ENCODE data around the gene CGREF1. TPM values are rescaled to one million over a fixed set of nuclear protein-coding genes. Genes with fewer than 3 reads are reported as not detected.

Gene CGREF1
- total RNA-seq, 1 experiment from 2014 or later: 12.9 TPM

- Mint-ChIP-seq H3K4me3 (ENCODE audit: unreplicated experiment) (peak overlapping the region; percentile 92), H3K27me3 (ENCODE audit: insufficient read depth, unreplicated experiment) (peaks cover 1% of the 10 kb centered on the region), H3K27ac (ENCODE audit: low read depth, unreplicated experiment) (peak overlapping the region; percentile 93), H3K36me3 (ENCODE audit: insufficient read depth, unreplicated experiment) (peaks cover 36% of the 10 kb centered on the region), H3K9me3 (ENCODE audit: unreplicated experiment) (no peaks in the 10 kb centered on the region), H3K4me1 (ENCODE audit: insufficient read depth, unreplicated experiment) (peaks cover 15% of the 10 kb centered on the region)
- no peak for DNase-seq (ENCODE audit: unreplicated experiment)
- no peak for TF ChIP-seq CTCF (IDR thresholded peaks at IDR 0.05; ENCODE audit: unreplicated experiment)
- intact Hi-C loops (cut with micrococcal nuclease): no loop called here
- TSS peak; percentile 75 for BruUV-seq (replicated peaks)
- ChIA-PET CTCF (interaction anchor here (0.6 to 1.5 kb wide), 5 partner anchors 9 to 612 kb away, joined by 3 to 4 read pairs (median 3); partner anchors contain the start of gene AGBL5), POLR2A (interaction anchor here (0.6 to 15.2 kb wide), 20 partner anchors 11 to 824 kb away, joined by 3 to 175 read pairs (median 5); partner anchors contain the start of genes AGBL5, KHK, MPV17 and TMEM214)
These were observed 48.2 kb downstream of the CGREF1 start for GRCh38 chr2:27070653-27071276.

- Mint-ChIP-seq H3K9me3 (ENCODE audit: unreplicated experiment) (no peaks in the 10 kb centered on the region), H3K27me3 (ENCODE audit: insufficient read depth, unreplicated experiment) (no peaks in the 10 kb centered on the region), H3K4me3 (ENCODE audit: unreplicated experiment) (peak overlapping the region; percentile 92), H3K27ac (ENCODE audit: low read depth, unreplicated experiment) (peak overlapping the region; percentile 93), H3K36me3 (ENCODE audit: insufficient read depth, unreplicated experiment) (peaks cover 37% of the 10 kb centered on the region), H3K4me1 (ENCODE audit: insufficient read depth, unreplicated experiment) (peaks cover 15% of the 10 kb centered on the region)
- ChIA-PET CTCF (interaction anchor here (0.7 kb wide), 2 partner anchors 14 to 613 kb away, joined by 3 to 4 read pairs; no protein-coding TSS in a partner anchor), POLR2A (interaction anchor here (0.6 to 15.2 kb wide), 6 partner anchors 11 to 824 kb away, joined by 3 to 175 read pairs (median 5); partner anchors contain the start of gene AGBL5)
- no peak for TF ChIP-seq CTCF (IDR thresholded peaks at IDR 0.05; ENCODE audit: unreplicated experiment)
- intact Hi-C loops (cut with micrococcal nuclease): no loop called here
- no TSS peak for BruUV-seq (replicated peaks)
- no peak for DNase-seq (ENCODE audit: unreplicated experiment)
These were observed 48.8 kb downstream of the CGREF1 start for GRCh38 chr2:27069961-27070618.

- DNase-seq (ENCODE audit: unreplicated experiment): no peak
- intact Hi-C loops (cut with micrococcal nuclease): no loop called here
- no TSS peak for BruUV-seq (replicated peaks)
- peak overlapping the region; percentile 92 for H3K4me3 Mint-ChIP-seq (ENCODE audit: unreplicated experiment)
- peaks cover 40% of the 10 kb centered on the region for H3K36me3 Mint-ChIP-seq (ENCODE audit: insufficient read depth, unreplicated experiment)
- H3K27ac Mint-ChIP-seq (ENCODE audit: low read depth, unreplicated experiment): peak overlapping the region; percentile 93
- TF ChIP-seq CTCF (IDR thresholded peaks at IDR 0.05; ENCODE audit: unreplicated experiment): no peak
- H3K4me1 Mint-ChIP-seq (ENCODE audit: insufficient read depth, unreplicated experiment): peaks cover 15% of the 10 kb centered on the region
- ChIA-PET CTCF (interaction anchor here (0.7 kb wide), 1 partner anchor 239 kb away, joined by 3 read pairs; the partner anchor contains the start of gene UCN), POLR2A (interaction anchor here (15.2 kb wide), 1 partner anchor 17 kb away, joined by 175 read pairs; the partner anchor contains the start of gene AGBL5)
- no peaks in the 10 kb centered on the region for H3K9me3 Mint-ChIP-seq (ENCODE audit: unreplicated experiment)
- H3K27me3 Mint-ChIP-seq (ENCODE audit: insufficient read depth, unreplicated experiment): no peaks in the 10 kb centered on the region
These were observed 49.5 kb downstream of the CGREF1 start for GRCh38 chr2:27069436-27069835.

GRCh38 chr2:27067385-27067784 lies 51.5 kb downstream of the CGREF1 start:
- no peak overlapping the region for H3K27ac Mint-ChIP-seq (ENCODE audit: low read depth, unreplicated experiment)
- no peaks in the 10 kb centered on the region for H3K9me3 Mint-ChIP-seq (ENCODE audit: unreplicated experiment)
- no peak for DNase-seq (ENCODE audit: unreplicated experiment)
- H3K4me1 Mint-ChIP-seq (ENCODE audit: insufficient read depth, unreplicated experiment): peaks cover 15% of the 10 kb centered on the region
- H3K36me3 Mint-ChIP-seq (ENCODE audit: insufficient read depth, unreplicated experiment): peaks cover 56% of the 10 kb centered on the region
- no peak overlapping the region for H3K4me3 Mint-ChIP-seq (ENCODE audit: unreplicated experiment)
- ChIA-PET POLR2A (interaction anchor here (1.2 to 15.2 kb wide), 2 partner anchors 15 to 150 kb away, joined by 3 to 175 read pairs; partner anchors contain the start of gene AGBL5), CTCF (interaction anchor here (0.6 to 1.4 kb wide), 4 partner anchors 12 to 105 kb away, joined by 3 to 10 read pairs (median 4); no protein-coding TSS in a partner anchor)
- no peak for TF ChIP-seq CTCF (IDR thresholded peaks at IDR 0.05; ENCODE audit: unreplicated experiment)
- intact Hi-C loops (cut with micrococcal nuclease): no loop called here
- BruUV-seq (replicated peaks): no TSS peak
- H3K27me3 Mint-ChIP-seq (ENCODE audit: insufficient read depth, unreplicated experiment): no peaks in the 10 kb centered on the region
